Stromal cell of bone marrow (primary cell): ENCODE results near the gene TMPRSS12.
A peak's percentile ranks its signal among the peaks of the same experiment; 100 is the strongest.
"Not testable (repeated sequence)": the region's sequence is repeated elsewhere in the genome, so short reads cannot be mapped to it uniquely, and the experiment has no call there.

Source experiments
- DNase-seq: peaks from one replicate; pipeline ENCODE4 v3.0.0-alpha.2; 2012; ENCODE audit warnings: low read depth

TMPRSS12 gene

DNA sequence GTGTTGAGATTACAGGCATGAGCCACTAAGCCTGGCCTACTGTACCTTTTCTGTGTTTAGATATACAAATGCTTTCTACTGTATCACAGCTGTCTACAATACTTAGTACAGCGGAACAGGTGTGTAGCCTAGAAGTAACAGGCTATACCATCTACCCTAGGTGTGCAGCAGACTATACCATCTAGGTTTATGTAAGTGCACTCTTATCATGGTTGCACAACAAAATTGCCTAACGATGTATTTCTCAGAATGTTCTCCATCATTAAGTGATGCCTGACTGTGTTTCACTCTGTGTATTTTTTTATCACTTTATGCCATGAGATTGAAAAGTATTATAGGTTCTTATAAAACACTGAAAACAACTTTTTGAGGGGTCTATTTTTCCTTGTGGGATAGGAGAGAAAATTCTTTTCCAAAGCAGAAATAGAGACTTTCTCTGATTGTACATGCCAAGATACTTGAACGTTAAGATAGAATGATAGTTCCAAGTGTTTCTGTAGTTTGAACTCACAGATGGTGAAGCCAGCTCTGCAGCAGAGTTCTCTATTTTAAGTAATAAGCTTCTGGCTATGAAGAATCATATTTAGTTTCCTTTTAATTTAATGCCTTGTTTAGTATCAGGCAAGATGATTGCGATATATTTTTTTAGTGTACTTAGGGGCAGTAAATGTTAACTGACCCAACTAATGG lies 17.0 kb downstream of the TMPRSS12 start:
- DNase-seq: no peak

DNA sequence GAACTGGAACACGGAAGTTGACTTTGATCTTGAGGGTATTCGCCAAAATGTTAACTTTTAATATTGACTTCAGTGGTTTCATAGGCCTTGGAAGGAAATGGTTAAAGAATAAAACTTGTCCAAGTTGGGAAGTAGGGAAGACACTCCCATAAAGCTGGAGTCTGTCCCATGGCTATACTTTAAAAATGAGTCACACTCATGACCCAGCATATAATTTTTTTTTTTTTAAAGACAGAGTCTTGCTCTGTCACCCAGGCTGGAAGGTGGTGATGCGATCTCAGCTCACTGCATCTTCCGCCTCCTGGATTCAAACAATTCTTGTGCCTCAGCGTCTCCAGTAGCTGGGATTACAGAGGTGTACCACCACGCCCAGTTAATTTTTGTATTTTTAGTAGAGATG lies 19.6 kb downstream of the TMPRSS12 start:
- DNase-seq: peak; percentile 66

DNA sequence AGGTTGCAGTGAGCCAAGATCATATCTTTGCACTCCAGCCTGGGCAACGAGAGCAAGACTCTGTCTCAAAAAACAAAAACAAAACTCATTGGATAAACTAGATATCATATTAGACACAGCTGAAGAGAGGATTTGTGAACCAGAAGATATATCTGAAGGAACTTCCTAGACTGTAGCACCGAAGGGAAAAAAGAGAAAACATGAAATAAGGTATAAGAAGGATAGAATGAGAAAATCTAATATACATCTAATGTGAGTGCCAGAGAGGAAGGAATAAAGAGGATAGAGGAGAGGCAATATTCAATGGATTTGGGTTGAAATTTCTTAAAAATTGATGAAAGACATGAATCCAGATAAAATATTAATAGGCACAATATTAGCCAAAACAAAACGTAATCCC lies 22.5 kb downstream of the TMPRSS12 start:
- no peak for DNase-seq

DNA sequence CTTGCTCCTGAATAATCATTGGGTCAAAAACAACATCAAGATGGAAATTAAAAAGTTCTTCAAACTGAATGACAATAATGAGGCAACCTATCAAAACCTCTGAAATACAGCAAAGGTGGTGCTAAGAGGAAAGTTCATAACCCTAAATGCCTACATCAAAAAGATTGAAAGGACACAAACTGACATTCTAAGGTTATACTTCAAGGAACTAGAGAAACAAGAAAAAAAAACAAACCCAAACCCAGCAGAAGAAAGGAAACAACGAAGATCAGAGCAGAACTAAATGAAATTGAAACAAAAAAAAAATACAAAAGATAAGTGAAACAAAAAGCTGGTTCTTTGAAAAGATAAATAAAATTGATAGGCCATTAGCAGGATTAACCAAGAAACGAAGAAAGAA lies 26.2 kb downstream of the TMPRSS12 start:
- DNase-seq: not testable (repeated sequence)

DNA sequence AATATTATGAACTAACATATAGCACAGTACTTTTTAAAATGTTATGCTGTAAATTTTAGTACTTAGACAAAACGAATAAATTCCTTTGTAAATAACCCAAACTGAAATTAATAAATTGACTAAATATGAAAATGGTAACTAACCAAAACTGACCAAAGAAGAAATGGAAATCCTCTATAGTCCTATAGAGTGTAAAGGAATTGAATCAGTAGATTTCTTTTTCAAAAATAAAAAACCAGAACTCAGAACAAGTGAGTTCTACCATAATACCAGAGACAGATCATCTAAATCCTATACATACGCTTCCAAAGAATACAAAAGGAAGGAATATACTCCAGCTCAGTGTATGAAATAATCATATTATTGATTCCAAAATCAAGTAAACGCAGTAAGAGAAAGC lies 39.8 kb downstream of the TMPRSS12 start:
- DNase-seq: no peak

DNA sequence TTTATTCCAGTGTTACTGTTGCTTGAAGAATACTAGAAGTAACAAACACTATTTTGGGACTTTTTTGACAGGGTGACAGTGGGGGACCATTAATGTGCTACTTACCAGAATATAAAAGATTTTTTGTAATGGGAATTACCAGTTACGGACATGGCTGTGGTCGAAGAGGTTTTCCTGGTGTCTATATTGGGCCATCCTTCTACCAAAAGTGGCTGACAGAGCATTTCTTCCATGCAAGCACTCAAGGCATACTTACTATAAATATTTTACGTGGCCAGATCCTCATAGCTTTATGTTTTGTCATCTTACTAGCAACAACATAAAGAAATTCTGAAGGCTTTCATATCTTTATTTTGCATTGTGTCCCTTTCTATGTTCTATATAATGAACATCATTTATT lies 44.5 kb downstream of the TMPRSS12 start:
- DNase-seq: no peak

DNA sequence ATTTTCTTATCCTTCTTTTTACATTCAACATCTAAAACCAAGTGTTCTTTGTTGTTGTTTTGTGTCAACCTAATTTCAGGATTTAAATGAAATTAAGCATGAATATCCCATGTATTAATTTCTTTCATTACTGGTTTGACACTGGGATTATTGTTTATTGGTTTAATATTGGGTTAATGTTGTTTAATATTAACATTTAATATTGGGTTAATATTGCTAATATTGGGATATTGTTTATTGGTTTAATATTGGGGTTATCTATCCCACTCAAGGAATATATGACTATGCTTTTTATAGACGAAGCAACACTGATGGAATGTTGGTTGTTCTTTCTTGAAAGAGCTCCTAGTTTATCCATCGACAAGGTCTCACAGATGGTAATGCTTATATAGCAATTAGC lies 45.9 kb downstream of the TMPRSS12 start:
- no peak for DNase-seq

DNA sequence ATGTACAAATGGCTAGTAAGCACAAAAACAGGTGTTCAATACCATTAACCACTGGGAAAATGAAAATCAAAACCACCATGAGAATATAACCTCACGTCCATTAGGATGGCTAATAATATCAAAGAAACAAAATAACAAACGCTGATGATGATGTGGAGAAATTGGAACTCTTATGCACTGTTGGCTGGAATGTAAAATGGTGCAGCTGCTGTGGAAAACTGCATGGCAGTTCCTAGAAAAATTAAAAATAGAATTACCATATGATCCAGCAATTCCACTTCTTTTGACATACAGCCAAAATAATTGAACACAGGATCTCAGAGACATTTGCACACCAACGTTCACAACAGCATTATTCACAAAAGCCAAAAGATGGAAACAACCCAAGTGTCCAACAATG lies 51.5 kb downstream of the TMPRSS12 start:
- DNase-seq: no peak

DNA sequence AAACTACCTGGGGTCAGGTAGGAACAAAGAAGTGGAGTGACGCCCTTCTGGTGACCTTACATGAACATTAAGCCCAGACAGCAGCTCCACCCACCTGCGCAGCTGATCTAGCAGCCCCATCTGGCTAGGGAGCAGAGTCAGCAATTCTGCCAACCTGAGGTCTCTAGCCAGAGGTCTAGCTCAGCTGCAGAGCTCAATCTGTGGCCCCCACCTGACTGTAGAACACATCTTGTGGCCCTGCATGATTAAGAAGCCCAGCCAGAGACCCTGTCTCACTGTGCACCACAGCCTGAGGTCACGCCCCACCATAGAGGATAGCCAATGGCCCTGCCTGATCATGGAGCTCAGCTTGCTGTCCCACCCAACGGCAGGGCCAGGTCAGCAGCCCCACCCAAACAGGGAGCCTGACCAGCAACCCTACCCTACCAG lies 59.0 kb downstream of the TMPRSS12 start:
- no peak for DNase-seq

DNA sequence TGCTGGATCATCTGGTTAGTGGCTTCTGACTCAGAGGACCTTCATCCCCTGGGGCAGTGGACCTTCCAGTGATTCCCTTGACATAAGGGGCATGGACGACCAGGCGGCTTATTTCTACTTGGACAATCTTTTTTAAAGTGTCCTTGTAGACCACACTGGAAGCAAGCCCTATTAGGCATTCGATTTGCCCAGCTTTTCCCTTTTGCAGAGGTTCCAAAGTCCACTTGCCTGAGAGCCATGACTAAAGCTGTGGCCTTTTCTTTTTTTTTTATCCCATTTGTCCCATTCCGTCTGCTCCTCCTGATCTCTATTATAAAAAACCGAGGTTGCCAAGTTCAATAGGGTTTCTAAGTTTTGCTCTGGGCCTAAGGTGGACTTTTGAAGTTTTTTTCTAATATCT lies 65.8 kb downstream of the TMPRSS12 start:
- not testable (repeated sequence) for DNase-seq

DNA sequence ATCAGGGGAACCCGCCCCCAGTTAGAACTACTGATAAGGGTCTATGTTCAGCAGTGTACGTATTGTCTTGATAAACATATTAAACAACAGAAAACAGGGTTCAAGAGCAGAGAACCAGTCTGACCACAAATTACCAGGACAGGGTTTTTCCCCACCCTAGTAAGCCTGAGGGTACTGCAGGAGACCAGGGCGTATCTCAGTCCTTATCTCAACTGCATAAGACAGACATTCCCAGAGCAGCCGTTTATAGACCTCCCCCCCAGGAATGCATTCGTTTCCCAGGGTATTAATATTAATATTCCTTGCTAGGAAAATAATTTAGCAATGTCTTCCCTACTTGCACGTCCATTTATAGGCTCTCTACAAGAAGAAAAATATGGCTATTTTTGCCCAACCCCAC lies 69.6 kb downstream of the TMPRSS12 start:
- DNase-seq: not testable (repeated sequence)

DNA sequence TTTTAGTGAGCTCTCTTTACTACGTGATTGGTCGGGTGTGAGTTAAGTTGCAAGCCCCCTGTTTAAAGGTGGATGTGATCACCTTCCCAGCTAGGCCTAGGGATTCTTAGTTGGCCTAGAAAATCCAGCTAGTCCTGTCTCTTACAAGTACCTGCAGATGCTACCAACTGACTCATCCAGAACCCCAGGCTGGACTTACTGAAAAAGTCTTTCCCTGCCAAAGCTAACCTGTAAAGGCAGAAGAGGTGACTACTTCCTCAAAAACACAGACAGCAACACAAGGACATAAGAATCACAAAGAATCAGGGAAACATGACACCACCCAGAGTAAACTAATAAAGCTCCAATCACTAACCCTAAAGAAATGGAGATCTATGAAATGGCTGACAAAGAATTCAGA lies 70.5 kb downstream of the TMPRSS12 start:
- DNase-seq: no peak

DNA sequence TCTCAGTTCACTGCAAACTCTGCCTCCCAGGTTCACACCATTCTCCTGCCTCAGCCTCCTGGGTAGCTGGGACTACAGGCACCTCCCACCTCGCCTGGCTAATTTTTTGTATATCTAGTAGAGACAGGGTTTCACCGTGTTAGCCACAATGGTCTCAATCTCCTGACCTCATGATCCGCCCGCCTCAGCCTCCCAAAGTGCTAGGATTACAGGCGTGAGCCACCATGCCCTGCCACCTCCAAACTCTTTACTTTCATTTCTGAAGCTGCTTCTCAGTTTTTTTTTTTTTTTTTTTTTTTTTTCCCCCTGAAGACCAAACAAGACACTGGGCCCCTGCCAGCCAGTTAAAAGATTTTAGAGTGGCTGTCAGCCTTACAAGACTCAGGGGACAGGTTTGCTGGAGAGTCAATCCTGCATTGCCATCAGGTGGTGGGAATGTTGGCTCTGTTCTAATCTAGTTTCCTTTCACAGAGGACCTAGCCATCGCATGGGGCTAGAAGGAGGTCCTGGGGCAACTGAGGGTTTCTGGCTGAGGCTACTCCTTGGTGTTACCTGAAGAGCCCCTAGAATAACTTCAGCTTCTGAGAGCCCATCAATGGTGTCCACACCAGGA lies 72.3 kb downstream of the TMPRSS12 start:
- DNase-seq: no peak

DNA sequence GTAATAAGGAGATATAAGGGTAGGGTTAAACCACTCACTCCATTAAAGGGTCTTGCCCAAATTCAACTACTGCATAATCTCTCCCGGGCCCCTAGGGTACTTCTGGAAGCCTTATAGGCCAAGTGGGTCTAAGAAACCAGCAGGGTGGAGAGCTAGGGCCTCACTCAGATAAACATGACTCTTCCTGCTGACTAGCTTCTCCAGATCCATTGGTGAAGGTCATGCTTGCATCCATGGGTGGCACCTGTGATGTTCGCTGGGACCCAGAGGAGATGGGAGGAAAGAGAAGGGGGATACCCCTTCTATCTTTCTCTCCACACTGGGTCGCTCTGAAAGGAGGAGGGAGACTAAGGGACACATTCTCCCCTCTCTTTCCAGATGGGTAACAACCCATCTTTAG lies 73.6 kb downstream of the TMPRSS12 start:
- no peak for DNase-seq

DNA sequence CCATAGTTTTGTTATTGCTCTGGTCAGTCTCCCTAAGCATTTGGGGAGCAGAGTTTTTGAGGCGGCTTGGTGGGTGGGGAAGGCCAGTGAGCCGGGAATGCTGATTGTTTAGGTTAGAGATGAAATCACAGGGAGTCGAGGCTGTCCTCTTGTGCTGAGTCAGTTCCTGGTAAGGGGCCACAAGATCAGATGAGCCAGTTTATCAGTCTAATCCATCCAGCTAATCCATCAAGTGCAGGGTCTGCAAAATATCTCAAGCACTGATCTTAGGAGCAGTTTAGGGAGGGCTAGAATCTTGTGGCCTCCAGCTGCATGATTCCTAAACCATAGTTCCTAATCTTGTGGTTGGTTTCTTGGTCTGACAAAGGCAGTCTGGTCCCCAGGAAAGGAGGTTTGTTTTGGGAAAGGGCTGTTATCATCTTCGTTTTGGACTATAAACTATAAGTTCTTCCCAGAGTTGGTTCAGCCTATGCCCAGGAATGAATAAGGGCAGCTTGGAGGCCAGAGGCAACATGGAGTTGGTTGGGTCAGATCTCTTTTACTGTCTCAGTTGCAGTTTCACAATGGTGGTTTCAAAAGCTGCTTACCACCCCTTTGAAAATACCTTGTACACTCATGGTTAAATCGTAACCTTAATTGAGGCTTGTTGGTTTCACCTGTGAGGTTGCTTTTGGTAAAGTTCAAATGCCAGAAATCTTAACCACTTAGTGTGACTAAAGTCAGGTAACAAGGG lies 76.0 kb downstream of the TMPRSS12 start:
- DNase-seq: no peak

DNA sequence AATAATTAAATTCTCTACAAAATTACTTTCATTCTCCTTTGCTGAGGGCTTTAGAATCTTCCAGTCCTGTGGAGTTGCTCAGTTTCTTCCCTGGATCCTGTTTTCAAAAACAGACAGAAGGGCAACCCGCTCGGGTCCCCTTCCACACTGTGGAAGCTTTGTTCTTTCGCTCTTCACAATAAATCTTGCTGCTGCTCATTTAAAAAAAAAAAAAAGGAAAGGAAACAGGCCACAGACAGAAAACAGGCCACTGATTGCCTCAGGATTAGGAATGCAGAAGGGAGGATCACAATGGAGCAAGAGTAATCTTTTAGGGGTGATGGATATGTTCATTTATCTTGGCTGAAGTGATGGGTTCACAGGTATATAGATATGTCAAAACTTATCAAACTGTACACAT lies 80.1 kb downstream of the TMPRSS12 start:
- DNase-seq: peak; percentile 27

DNA sequence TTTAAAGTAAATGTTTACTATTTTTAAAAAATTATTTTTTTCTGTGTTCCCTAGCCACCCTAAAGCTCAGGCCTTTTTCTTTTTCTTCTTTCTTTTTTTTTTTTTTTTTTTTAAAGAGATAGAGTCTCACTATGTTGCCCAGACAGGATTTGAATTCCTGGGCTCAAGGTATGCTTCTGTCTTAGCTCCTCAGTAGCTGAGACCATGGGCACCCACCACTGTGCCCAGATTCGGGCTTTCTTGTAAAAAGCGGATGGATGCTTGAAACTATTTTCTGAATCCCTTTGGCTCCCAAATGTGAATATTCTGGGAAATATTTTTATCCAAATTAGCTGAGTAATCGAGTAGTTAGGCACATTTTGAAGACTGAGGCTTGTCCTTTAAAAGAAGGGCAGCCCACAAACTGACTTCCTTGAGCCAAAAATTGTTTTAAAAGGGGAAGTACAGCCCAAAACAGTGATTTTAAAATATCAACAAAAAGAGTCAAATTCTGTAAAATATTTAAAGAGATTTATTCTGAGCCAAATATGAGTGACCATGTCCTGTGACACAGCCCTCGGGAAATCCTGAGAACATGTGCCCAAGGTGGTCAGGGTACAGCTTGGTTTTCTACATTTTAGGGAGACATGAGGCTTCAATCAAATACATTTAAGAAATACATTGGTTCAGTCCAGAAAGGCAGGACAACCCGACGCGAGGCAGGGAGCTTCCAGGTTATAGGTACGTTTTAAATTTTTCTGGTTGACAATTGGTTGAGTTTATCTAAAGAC lies 80.8 kb downstream of the TMPRSS12 start:
- DNase-seq: peak; percentile 50

DNA sequence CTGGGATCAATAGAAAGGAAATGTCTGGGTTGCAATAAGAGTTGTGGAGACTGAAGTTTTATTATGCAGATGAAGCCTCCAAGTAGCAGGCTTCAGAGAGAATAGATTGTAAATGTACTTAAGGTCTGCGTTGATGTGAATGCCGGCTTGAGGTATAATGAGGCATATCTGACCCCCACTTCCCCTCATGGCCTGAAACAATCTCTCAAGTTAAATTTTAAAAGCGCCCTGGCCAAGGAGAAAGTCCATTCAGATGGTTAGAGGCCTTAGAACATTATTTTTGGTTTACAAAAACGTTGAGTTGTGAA lies 81.4 kb downstream of the TMPRSS12 start:
- DNase-seq: no peak

DNA sequence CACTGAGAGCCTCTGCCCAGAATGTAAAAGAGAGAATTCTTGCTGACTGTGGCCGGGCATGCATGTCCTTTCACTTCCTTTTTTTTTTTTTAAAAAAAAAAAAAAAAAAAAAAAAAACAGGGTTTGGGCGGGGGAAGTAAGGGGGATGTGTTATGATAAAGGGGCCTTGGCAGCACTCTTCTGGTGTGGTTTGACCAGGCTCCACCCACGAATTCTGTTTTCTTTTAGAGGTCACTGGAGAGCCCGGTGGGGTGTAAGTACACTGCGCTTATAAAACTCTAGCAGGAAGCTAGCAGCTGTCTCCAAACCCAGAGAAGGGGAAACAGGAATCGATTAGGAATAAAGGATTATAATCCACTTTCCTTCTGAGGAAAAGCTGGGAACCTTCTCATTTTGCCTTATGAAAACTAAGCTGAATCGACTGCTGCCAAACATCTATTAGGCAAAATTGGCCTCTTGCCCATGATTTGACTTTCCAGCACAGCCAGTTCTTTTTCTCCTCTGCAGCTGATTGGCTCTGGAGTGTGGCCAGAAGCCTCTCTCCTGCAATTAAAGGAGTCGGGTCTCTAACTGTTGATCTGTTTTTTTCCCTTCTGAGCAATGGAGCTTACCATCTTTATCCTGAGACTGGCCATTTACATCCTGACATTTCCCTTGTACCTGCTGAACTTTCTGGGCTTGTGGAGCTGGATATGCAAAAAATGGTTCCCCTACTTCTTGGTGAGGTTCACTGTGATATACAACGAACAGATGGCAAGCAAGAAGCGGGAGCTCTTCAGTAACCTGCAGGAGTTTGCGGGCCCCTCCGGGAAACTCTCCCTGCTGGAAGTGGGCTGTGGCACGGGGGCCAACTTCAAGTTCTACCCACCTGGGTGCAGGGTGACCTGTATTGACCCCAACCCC lies 82.0 kb downstream of the TMPRSS12 start:
- DNase-seq: peak; percentile 96

DNA sequence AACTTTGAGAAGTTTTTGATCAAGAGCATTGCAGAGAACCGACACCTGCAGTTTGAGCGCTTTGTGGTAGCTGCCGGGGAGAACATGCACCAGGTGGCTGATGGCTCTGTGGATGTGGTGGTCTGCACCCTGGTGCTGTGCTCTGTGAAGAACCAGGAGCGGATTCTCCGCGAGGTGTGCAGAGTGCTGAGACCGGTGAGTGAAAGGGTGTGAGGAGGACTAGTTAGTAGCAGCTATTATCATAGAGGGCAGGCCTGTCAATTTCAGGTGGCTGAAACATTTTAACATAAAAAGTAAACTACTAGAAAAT lies 82.6 kb downstream of the TMPRSS12 start:
- no peak for DNase-seq

DNA sequence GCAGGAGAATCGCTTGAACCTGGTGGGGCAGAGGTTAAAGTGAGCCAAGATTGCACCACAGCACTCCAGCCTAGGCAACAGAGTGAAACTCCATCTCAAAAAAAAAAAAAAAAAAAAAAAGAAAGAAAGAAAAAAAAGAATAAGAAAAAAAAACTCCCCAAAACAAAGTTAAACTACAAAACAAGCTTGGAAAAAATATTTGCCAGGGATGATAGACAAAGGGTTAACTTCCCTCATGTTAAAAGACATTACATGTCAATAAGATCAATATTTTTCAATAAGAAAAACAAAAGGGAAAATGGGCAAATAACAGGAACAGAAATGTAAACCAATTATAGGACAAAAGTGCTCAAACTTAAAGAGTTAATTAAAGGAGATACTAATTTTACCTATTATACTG lies 83.2 kb downstream of the TMPRSS12 start:
- DNase-seq: no peak

DNA sequence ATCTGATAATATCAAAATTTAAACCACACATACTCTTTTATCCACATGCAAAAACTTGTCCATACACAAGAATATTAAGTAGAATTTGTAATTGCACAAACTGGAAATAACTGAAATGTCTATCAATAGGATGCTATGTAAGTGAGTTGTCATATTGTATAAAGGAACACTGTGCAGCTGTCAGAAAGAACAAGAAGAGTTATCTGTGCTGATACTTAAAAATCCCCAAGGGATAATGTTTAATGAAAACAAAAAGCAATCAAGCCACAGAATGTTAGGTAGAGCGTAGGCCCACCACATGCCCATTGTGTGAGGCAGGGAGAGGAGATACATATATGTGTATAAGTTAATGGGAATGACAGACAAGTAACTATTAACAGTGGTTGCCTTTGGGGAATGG lies 83.7 kb downstream of the TMPRSS12 start:
- no peak for DNase-seq
